Gastroesophageal sphincter (tissue), 4 donors: Measurements from ENCODE around the gene SERPINE2. TPM values are rescaled to one million over a fixed set of nuclear protein-coding genes. Genes with fewer than 3 reads are reported as not detected.

Experiments
- ATAC-seq: fragments of 150-250 bp; one replicate; pipeline ENCODE4 v1.9.1; 2016; ENCODE audit warnings: mild to moderate bottlenecking, moderate library complexity
- H3K27ac ChIP-seq, 4 donors: fragments of 200-600 bp; sonication (generic) in 3 of 4; 1 replicate in 3 of 4; 2 replicates in 1 of 4; pipeline ENCODE4 v1.5.1; 2016 to 2019
- H3K27me3 ChIP-seq: fragments of 200-600 bp; sonication (generic); one replicate; pipeline ENCODE4 v1.5.1; 2019
- H3K36me3 ChIP-seq, 2 donors: fragments of 200-600 bp; sonication (generic); one replicate each; pipeline ENCODE4 v1.5.1; 2019; ENCODE audit warnings: control low read depth in 1 of 2
- H3K4me1 ChIP-seq, 3 donors: fragments of 200-600 bp; sonication (generic); 1 replicate in 2 of 3; 2 replicates in 1 of 3; pipeline ENCODE4 v1.5.1; 2016 to 2019; ENCODE audit warnings: control low read depth in 2 of 3
- H3K4me3 ChIP-seq, 2 donors: fragments of 200-600 bp; sonication (generic); one replicate each; pipeline ENCODE4 v1.5.1; 2019; ENCODE audit warnings: mild to moderate bottlenecking in 1 of 2, moderate library complexity in 1 of 2
- H3K9me3 ChIP-seq, 3 donors: fragments of 200-600 bp; sonication (generic); one replicate each; pipeline ENCODE4 v1.5.1; 2017 to 2019; ENCODE audit warnings: control low read depth in 2 of 3
- CTCF ChIP-seq, 4 experiments: fragments of 200-600 bp in 2 of 4; fragments of 450-650 bp in 2 of 4; sonication (generic) in 1 of 4; IDR thresholded peaks; one replicate each; pipeline ENCODE4 v1.5.1; 2017 to 2019; ENCODE audit warnings: antibody characterized with exemption in 4 of 4, mild to moderate bottlenecking in 2 of 4, moderate library complexity in 2 of 4
- EP300 ChIP-seq: sonication (generic); formaldehyde crosslinking; IDR thresholded peaks from one replicate; pipeline ENCODE4 v1.6.1; 2017; ENCODE audit warnings: antibody characterized with exemption, mild to moderate bottlenecking
- POLR2A ChIP-seq, 2 donors: fragments of 450-650 bp; IDR thresholded peaks; one replicate each; pipeline ENCODE4 v1.6.1; 2017; ENCODE audit warnings: antibody characterized with exemption in 2 of 2, mild to moderate bottlenecking in 2 of 2, moderate library complexity in 1 of 2
- POLR2AphosphoS5 ChIP-seq: sonication (generic); formaldehyde crosslinking; IDR thresholded peaks from one replicate; pipeline ENCODE4 v1.6.1; 2017; ENCODE audit warnings: antibody characterized with exemption
- WGBS, 2 donors: methylation state at CpG; one replicate each; pipeline ENCODE4 v1.1.5; 2018; ENCODE audit warnings: low coverage in 1 of 2; 5-methylcytosine and 5-hydroxymethylcytosine counted together
- total RNA-seq, 4 donors: library from RNA; depleted of rRNA; stranded (reverse); fragments of >200 nt; gene quantifications; one replicate each; pipeline ENCODE4 v1.1.0, GENCODE V29; 2016

SERPINE2 gene
- total RNA-seq, 4 donors from 2014 or later: 12.5 to 130 (median 48.6) TPM

- no peaks in the 10 kb centered on the region for H3K9me3 ChIP-seq
- H3K27me3 ChIP-seq: no peaks in the 10 kb centered on the region
- H3K36me3 ChIP-seq: no peaks in the 10 kb centered on the region
- H3K27ac ChIP-seq: no peak overlapping the region
- 58 to 94% methylated on average over 2 to 3 of the region's 3 CpGs for WGBS, 2 donors
- no peak overlapping the region for H3K4me3 ChIP-seq
- no peaks in the 10 kb centered on the region for H3K4me1 ChIP-seq
- ATAC-seq: no peak
- TF ChIP-seq EP300 (no peak), POLR2A (IDR thresholded peaks at IDR 0.05) (no peak), CTCF (IDR thresholded peaks at IDR 0.05) (no peak), POLR2AphosphoS5 (no peak)
Observed at GRCh38 chr2:224016963-224017362, 22.1 kb downstream of the SERPINE2 start.

GRCh38 chr2:224014336-224014735 is 24.8 kb downstream of the SERPINE2 start:
- Histone ChIP-seq H3K36me3 (no peaks in the 10 kb centered on the region), H3K27ac (no peak overlapping the region), H3K4me3 (no peak overlapping the region), H3K27me3 (no peaks in the 10 kb centered on the region), H3K4me1 (no peaks in the 10 kb centered on the region), H3K9me3 (no peaks in the 10 kb centered on the region)
- WGBS, 2 donors: 88 to 94% methylated on average over 4 of the region's 4 CpGs
- no peak for ATAC-seq
- no peak for TF ChIP-seq POLR2AphosphoS5
- no peak for TF ChIP-seq EP300
- no peak for TF ChIP-seq POLR2A (IDR thresholded peaks at IDR 0.05)
- no peak for TF ChIP-seq CTCF (IDR thresholded peaks at IDR 0.05)

- Histone ChIP-seq H3K4me1 (no peaks in the 10 kb centered on the region), H3K27ac (no peak overlapping the region), H3K36me3 (no peaks in the 10 kb centered on the region), H3K9me3 (no peaks in the 10 kb centered on the region), H3K27me3 (no peaks in the 10 kb centered on the region), H3K4me3 (no peak overlapping the region)
- TF ChIP-seq POLR2AphosphoS5 (no peak), EP300 (no peak), CTCF (IDR thresholded peaks at IDR 0.05) (no peak), POLR2A (IDR thresholded peaks at IDR 0.05) (no peak)
- no peak for ATAC-seq
- WGBS, 2 donors: 89 to 100% methylated on average over 1 of the region's 1 CpG
Observed at GRCh38 chr2:224011837-224012236, 27.2 kb downstream of the SERPINE2 start.

- Histone ChIP-seq H3K4me1 (peaks cover 0 to 5% (median 0%) of the 10 kb centered on the region in 3 donors), H3K4me3 (no peak overlapping the region), H3K27me3 (no peaks in the 10 kb centered on the region), H3K27ac (no peak overlapping the region), H3K36me3 (no peaks in the 10 kb centered on the region), H3K9me3 (no peaks in the 10 kb centered on the region)
- 27 to 51% methylated on average over 2 to 5 of the region's 5 CpGs for WGBS, 2 donors
- no peak for ATAC-seq
- TF ChIP-seq POLR2AphosphoS5: no peak
- no peak for TF ChIP-seq CTCF (IDR thresholded peaks at IDR 0.05)
- TF ChIP-seq EP300: no peak
- TF ChIP-seq POLR2A (IDR thresholded peaks at IDR 0.05): no peak
Observed at GRCh38 chr2:224009605-224010315, 29.3 kb downstream of the SERPINE2 start.

GRCh38 chr2:224008702-224009261 is 30.3 kb downstream of the SERPINE2 start:
- Histone ChIP-seq H3K27me3 (no peaks in the 10 kb centered on the region), H3K36me3 (no peaks in the 10 kb centered on the region), H3K27ac (no peak overlapping the region), H3K4me3 (no peak overlapping the region), H3K9me3 (no peaks in the 10 kb centered on the region), H3K4me1 (peaks cover 0 to 5% (median 4%) of the 10 kb centered on the region in 3 donors)
- ATAC-seq: peak; percentile 31
- 64 to 78% methylated on average over 7 to 8 of the region's 12 CpGs for WGBS, 2 donors
- TF ChIP-seq CTCF (IDR thresholded peaks at IDR 0.05) (no peak), EP300 (no peak), POLR2A (IDR thresholded peaks at IDR 0.05) (no peak), POLR2AphosphoS5 (no peak)
